ENCODE results near the gene TUBGCP5.
"Not testable (repeated sequence)": the region's sequence is repeated elsewhere in the genome, so short reads cannot be mapped to it uniquely, and the experiment has no call there.

TUBGCP5 gene

GRCh38 chr15:23039143-23039916 is at the start of gene TUBGCP5:
Gene TUBGCP5 (minus strand): TSS chr15:23039569. CDS start chr15:23039543, 26 bp downstream.
- DNase-seq (ENCODE audit: low read depth in 2 of 2), result peak; percentile 93 to 98

GRCh38 chr15:23083115-23083514 is 43.7 kb upstream of the TUBGCP5 start:
- no peak for DNase-seq (ENCODE audit: low read depth in 2 of 2)

GRCh38 chr15:23081996-23082737 is 42.8 kb upstream of the TUBGCP5 start:
- not testable (repeated sequence) for DNase-seq (ENCODE audit: low read depth in 2 of 2)

- no peak for DNase-seq (ENCODE audit: low read depth in 2 of 2)
These were observed 41.9 kb upstream of the TUBGCP5 start for GRCh38 chr15:23081271-23081670.

- no peak for DNase-seq (ENCODE audit: low read depth in 2 of 2)
These were observed 40.4 kb upstream of the TUBGCP5 start for GRCh38 chr15:23079766-23080165.

- DNase-seq (ENCODE audit: low read depth in 2 of 2), result no peak
These were observed 36.6 kb upstream of the TUBGCP5 start for GRCh38 chr15:23075927-23076326.

GRCh38 chr15:23074684-23075083 is 35.3 kb upstream of the TUBGCP5 start:
- no peak for DNase-seq (ENCODE audit: low read depth in 2 of 2)

GRCh38 chr15:23073890-23074646 is 34.7 kb upstream of the TUBGCP5 start:
- DNase-seq (ENCODE audit: low read depth in 2 of 2), result no peak

- no peak for DNase-seq (ENCODE audit: low read depth in 2 of 2)
These were observed 33.3 kb upstream of the TUBGCP5 start for GRCh38 chr15:23072633-23073032.

- DNase-seq (ENCODE audit: low read depth in 2 of 2), result no peak
These were observed 30.3 kb upstream of the TUBGCP5 start for GRCh38 chr15:23069496-23070166.

GRCh38 chr15:23067416-23067815 is 28.0 kb upstream of the TUBGCP5 start:
- DNase-seq (ENCODE audit: low read depth in 2 of 2), result no peak

- no peak for DNase-seq (ENCODE audit: low read depth in 2 of 2)
These were observed 26.5 kb upstream of the TUBGCP5 start for GRCh38 chr15:23065836-23066235.

- DNase-seq (ENCODE audit: low read depth in 2 of 2), result no peak
These were observed 24.8 kb upstream of the TUBGCP5 start for GRCh38 chr15:23064156-23064555.

- no peak for DNase-seq (ENCODE audit: low read depth in 2 of 2)
These were observed 18.3 kb upstream of the TUBGCP5 start for GRCh38 chr15:23057707-23058106.

GRCh38 chr15:23055316-23055715 is 15.9 kb upstream of the TUBGCP5 start:
- DNase-seq (ENCODE audit: low read depth in 2 of 2), result no peak

- DNase-seq (ENCODE audit: low read depth in 2 of 2), result no peak
These were observed 13.2 kb upstream of the TUBGCP5 start for GRCh38 chr15:23052522-23052921.

- DNase-seq (ENCODE audit: low read depth in 2 of 2), result no peak
These were observed 11.3 kb upstream of the TUBGCP5 start for GRCh38 chr15:23050708-23051107.

GRCh38 chr15:23049984-23050628 is 10.7 kb upstream of the TUBGCP5 start:
- DNase-seq (ENCODE audit: low read depth in 2 of 2), result no peak

- not testable (repeated sequence) for DNase-seq (ENCODE audit: low read depth in 2 of 2)
These were observed 9.4 kb upstream of the TUBGCP5 start for GRCh38 chr15:23048572-23049282.

GRCh38 chr15:23043987-23044386 is 4.6 kb upstream of the TUBGCP5 start:
- DNase-seq (ENCODE audit: low read depth in 2 of 2), result not testable (repeated sequence)

GRCh38 chr15:23043535-23043934 is 4.2 kb upstream of the TUBGCP5 start:
- not testable (repeated sequence) for DNase-seq (ENCODE audit: low read depth in 2 of 2)
